Measurements from ENCODE around the gene SSTR5.

The SSTR5 gene

DNA sequence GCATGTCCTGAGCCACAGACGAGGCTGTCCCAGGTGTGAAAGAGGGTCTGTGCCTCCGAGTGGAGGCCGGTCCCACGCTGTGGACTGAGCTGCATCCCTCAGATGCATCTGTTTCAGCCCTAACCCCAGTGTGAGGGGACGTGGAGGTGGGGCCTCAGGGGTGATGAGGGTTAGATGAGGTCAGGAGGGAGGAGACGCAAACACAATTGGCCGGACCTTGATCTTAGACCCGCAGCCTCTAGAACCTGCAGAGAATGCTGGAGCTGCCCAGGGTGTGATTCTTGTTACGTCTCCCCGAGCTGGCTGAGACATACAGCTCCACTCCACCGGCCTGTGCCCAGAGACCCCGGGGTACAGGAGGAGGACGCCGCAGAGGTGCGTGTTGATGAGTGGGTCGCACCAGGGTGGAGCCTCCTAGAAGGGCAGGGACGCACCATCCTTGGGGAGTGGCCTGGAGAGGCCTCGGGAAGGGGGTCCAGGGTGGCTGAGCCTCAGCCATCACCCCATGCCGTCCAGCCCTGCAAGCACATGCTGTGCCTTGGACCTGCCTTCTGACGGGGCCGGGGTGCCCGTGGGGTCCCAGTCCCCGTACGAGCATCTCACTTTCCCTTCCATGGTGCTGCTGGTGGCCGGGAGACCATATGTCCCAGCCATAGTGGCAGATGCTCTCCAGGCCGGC is 40.1 kb downstream of the SSTR5 start:
- Histone ChIP-seq H3K36me3 (ENCODE audit: control insufficient read depth, insufficient read depth, low read length) (no peaks in the 10 kb centered on the region), H3K27me3 (replicated peaks; ENCODE audit: control insufficient read depth, insufficient read depth, low read length) (no peaks in the 10 kb centered on the region; the same call in 1 of the 2 replicates), H3K4me3 (replicated peaks; ENCODE audit: low read depth, low read length) (no peak overlapping the region)
- DNase-seq (ENCODE audit: extremely low read depth, insufficient read length) = no peak
- TF ChIP-seq, protein P1, sequence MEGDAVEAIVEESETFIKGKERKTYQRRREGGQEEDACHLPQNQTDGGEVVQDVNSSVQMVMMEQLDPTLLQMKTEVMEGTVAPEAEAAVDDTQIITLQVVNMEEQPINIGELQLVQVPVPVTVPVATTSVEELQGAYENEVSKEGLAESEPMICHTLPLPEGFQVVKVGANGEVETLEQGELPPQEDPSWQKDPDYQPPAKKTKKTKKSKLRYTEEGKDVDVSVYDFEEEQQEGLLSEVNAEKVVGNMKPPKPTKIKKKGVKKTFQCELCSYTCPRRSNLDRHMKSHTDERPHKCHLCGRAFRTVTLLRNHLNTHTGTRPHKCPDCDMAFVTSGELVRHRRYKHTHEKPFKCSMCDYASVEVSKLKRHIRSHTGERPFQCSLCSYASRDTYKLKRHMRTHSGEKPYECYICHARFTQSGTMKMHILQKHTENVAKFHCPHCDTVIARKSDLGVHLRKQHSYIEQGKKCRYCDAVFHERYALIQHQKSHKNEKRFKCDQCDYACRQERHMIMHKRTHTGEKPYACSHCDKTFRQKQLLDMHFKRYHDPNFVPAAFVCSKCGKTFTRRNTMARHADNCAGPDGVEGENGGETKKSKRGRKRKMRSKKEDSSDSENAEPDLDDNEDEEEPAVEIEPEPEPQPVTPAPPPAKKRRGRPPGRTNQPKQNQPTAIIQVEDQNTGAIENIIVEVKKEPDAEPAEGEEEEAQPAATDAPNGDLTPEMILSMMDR (IDR thresholded peaks at IDR 0.05; ENCODE audit: insufficient read depth, low read length, poor library complexity, severe bottlenecking) = no peak

DNA sequence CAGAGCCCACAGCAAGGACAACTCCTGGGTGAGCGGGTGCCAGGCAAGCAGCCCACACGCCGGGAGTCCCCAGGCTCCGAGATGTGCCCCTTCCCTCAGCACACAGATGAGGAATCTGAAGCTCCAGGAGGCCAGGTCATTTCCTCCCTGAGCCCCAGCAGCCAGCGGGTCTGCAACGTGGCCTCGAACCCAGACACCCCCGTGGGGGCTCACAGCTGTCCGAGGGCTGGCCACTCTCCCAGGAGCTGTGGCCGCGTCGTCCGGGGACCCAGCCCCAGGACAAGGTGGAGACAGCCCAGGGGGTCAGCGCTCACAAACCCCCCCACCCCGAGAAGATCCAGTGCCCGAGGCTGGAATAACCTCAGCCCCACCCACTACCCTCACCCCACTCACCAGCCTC is 40.9 kb downstream of the SSTR5 start:
- TF ChIP-seq, protein P1 (IDR thresholded peaks at IDR 0.05; ENCODE audit: insufficient read depth, low read length, poor library complexity, severe bottlenecking) = no peak
- DNase-seq (ENCODE audit: extremely low read depth, insufficient read length) = no peak
- H3K36me3 ChIP-seq (ENCODE audit: control insufficient read depth, insufficient read depth, low read length) = no peaks in the 10 kb centered on the region
- no peaks in the 10 kb centered on the region; the same call in 1 of the 2 replicates for H3K27me3 ChIP-seq (replicated peaks; ENCODE audit: control insufficient read depth, insufficient read depth, low read length)
- no peak overlapping the region for H3K4me3 ChIP-seq (replicated peaks; ENCODE audit: low read depth, low read length)

DNA sequence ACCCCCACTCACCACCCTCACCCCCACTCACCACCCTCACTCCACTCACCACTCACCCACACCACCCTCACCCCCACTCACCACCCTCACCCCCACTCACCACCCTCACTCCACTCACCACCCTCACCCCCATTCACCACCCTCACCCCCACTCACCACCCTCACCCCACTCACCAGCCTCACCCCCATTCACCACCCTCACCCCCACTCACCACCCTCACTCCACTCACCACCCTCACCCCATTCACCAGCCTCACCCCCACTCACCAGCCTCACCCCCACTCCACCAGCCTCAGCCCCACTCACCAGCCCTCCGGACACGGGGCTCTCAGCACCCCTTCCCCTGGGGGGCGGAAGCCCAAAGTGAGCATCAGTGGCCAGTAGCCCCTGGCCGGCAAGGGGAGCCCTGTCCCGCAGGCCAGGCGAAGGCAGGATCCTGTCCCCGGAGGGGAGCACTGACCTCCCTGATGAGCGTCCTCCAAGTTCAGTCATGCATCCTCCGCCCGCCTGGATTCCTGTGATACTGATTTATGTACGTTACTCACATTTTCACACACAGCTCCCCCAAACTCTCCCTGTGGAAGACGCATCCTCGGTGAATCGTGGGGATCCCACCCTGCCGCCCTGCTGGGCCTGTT is 41.5 kb downstream of the SSTR5 start:
- no peak overlapping the region for H3K4me3 ChIP-seq (replicated peaks; ENCODE audit: low read depth, low read length)
- TF ChIP-seq, protein P1 (IDR thresholded peaks at IDR 0.05; ENCODE audit: insufficient read depth, low read length, poor library complexity, severe bottlenecking) = no peak
- H3K36me3 ChIP-seq (ENCODE audit: control insufficient read depth, insufficient read depth, low read length) = no peaks in the 10 kb centered on the region
- H3K27me3 ChIP-seq (replicated peaks; ENCODE audit: control insufficient read depth, insufficient read depth, low read length) = no peaks in the 10 kb centered on the region
- DNase-seq (ENCODE audit: extremely low read depth, insufficient read length) = no peak

DNA sequence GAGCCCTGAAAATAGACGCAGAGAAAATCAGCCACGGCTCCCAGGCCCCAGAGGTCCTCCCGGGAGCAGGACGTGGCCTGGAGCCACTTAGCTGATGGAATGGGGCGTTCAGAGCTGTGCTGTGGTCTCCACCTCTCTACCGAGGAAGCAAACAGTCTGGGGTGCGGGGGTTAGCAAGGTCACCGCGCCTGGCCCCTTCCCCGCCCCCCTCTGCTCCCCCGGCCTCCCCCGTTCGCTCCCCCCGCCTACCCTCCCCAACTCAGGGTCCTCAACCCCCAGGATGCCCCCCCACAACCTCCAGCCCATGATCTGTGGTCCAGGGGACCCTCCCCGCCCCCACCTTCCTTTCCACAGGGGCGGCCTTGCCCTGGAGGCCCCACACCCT is 44.1 kb downstream of the SSTR5 start:
- no peak overlapping the region for H3K4me3 ChIP-seq (replicated peaks; ENCODE audit: low read depth, low read length)
- H3K27me3 ChIP-seq (replicated peaks; ENCODE audit: control insufficient read depth, insufficient read depth, low read length) = no peaks in the 10 kb centered on the region
- H3K36me3 ChIP-seq (ENCODE audit: control insufficient read depth, insufficient read depth, low read length) = no peaks in the 10 kb centered on the region
- no peak for DNase-seq (ENCODE audit: extremely low read depth, insufficient read length)
- TF ChIP-seq, protein P1 (IDR thresholded peaks at IDR 0.05; ENCODE audit: insufficient read depth, low read length, poor library complexity, severe bottlenecking) = no peak

DNA sequence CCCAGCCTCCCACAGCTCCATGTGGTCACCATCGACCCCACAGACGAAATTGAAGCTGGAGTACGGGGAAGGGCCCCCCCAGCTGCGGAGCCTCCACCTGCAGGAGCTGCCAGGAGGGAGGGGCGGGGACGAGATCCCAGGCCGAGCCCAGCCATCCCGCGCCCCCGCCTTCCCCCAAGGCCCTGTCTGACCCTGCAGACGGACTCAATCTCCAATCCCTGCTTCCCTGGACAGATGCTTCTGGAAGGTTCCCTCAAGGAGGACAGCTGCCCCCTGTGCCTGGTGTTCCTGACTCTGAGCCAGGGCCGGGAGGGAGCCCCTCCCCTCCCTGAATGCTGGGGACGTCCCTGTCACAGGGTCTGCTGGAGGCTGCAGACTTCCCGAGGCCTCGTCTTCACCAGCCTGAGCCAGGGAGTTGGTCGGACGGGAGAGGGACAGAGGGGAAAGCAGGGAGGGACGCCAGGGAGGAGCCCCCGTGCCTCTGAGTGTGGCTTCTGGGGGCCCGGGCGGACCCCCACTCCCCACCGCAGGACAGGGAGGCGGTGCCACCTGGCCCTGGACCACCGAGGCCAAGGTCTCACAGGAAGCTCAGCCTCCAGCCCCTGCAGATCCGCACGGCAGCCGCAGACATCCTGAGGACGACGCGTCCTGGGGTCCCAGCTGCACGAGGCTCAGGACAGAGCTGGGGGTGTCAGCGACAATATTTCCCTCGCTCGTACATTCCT is 44.8 kb downstream of the SSTR5 start:
- Histone ChIP-seq H3K36me3 (ENCODE audit: control insufficient read depth, insufficient read depth, low read length) (no peaks in the 10 kb centered on the region), H3K4me3 (replicated peaks; ENCODE audit: low read depth, low read length) (no peak overlapping the region), H3K27me3 (replicated peaks; ENCODE audit: control insufficient read depth, insufficient read depth, low read length) (no peaks in the 10 kb centered on the region)
- no peak for DNase-seq (ENCODE audit: extremely low read depth, insufficient read length)
- TF ChIP-seq, protein P1 (IDR thresholded peaks at IDR 0.05; ENCODE audit: insufficient read depth, low read length, poor library complexity, severe bottlenecking) = no peak

All from GM06990 (cell line).